ENCODE data around the gene MT3. TPM values are rescaled to one million over a fixed set of nuclear protein-coding genes. Genes with fewer than 3 reads are reported as not detected.
"Not testable (repeated sequence)": the region's sequence is repeated elsewhere in the genome, so short reads cannot be mapped to it uniquely, and the experiment has no call there.

Gene MT3
- total RNA-seq, 1 donor from 2014 or later, result not detected

DNA sequence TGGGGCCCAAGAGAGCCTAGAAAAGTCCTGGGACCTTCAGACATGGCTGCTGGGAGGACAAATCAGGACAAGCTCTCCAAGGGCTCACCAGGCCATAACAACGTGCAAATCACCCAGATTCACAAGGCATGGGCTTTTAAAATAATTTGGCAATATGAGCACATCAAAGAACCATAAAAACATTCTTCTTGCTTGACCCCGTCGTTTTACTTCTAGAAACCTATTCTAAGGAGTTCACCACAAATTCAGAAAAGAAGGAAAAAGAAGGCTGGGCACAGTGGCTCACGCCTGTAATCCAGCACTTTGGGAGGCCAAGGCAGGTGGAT, 12.1 kb upstream of the MT3 start:
- no peak for DNase-seq (ENCODE audit: low read depth in 2 of 2)

DNA sequence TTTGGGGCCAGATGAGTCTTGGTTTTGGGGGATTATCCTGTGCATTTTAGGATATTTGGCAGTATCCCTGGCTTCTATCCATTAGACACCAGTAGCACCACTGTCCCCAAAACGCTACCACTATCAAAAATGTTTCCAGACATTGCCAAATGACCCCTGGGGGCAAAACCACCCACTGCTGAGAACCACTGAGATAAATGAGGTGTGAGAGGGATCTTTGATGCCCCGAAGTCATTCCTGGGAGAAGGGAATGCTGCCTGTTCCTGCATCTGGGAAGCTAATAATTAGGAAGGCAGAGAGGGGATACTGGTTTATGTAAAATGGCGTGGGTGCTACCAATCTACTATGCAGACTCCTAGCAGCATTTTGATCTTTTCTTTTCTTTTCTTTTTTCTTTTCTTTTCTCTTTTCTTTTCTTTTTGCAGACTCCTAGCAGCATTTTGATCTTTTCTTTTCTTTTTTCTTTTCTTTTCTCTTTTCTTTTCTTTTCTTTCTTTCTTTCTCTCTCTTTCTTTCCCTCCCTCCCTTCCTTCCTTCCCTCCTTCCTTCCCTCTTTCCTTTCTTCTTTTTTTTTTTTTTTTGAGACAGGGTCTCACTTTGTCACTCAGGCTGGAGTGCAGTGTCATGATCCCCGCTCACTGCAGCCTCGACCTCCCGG, 8.8 kb upstream of the MT3 start:
- DNase-seq (ENCODE audit: low read depth in 2 of 2), result no peak

GRCh38 chr16:56582911-56583310, 6.4 kb upstream of the MT3 start:
- not testable (repeated sequence) for DNase-seq (ENCODE audit: low read depth in 2 of 2)

- DNase-seq (ENCODE audit: low read depth in 2 of 2), result no peak
Measured at GRCh38 chr16:56583351-56584168, 5.8 kb upstream of the MT3 start.

GRCh38 chr16:56584276-56584675, 5.1 kb upstream of the MT3 start:
- DNase-seq (ENCODE audit: low read depth in 2 of 2), result no peak

GRCh38 chr16:56588781-56589140, 567 bp upstream of the MT3 start:
- DNase-seq (ENCODE audit: low read depth in 2 of 2), result no peak

GRCh38 chr16:56591377-56592060, 2.2 kb downstream of the MT3 start:
- no peak for DNase-seq (ENCODE audit: low read depth in 2 of 2)

DNA sequence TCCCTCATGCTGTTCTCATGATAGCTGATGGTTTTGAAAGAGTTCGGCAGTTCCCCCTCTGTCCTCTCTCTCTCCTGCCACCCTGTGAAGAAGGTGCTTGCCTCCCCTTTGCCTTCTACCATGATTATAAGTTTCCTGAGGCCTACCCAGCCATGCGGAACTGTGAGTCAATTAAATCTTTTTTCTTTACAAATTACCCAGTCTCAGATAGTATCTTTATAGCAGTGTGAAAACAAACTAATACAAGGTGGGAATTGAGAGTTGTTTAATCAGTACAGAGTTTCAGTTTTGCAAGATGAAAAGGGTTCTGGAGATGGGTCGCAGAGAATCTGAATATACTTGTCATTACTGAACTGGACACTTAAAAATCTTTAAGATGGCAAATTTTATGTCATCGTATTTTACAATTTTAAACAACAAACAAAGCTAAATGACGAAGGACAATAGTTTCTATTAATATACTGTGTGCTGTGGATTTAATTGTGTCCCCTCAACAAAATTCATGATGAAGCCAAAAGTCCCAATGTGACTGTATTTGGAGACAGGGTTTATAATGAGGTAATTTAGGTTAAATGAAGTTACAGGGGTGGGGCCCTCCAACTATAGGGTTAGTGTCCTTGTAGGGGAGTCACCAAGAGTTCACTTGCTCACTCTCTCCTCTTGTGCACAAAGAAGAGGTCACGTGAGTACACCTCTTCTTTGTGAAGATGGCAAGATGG, 4.4 kb downstream of the MT3 start:
- DNase-seq (ENCODE audit: low read depth in 2 of 2), result no peak

- no peak for DNase-seq (ENCODE audit: low read depth in 2 of 2)
Measured at GRCh38 chr16:56594292-56594619, 4.9 kb downstream of the MT3 start.

- DNase-seq (ENCODE audit: low read depth in 2 of 2), result peak; percentile 61 to 65
Measured at GRCh38 chr16:56600398-56600999, 11.2 kb downstream of the MT3 start.

DNA sequence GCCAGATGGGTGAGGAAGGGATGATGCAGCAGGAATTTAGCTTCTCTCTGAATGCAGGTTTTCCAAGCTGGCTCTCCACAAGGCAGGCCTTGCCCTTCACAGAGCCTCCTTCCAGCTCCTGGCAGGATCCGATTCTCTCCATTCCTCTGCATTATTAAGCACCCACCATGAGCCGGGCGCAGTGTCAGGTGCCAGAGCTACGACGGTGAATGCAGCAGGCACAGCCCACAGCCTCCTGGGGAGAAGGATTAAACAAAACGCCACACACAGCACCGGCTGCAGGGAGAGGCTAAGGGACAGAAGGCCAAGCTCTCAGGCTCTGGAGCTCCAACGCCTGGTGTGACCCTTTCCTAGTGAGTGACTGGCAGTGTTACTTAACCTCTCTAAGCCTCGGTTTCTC, 12.0 kb downstream of the MT3 start:
- no peak for DNase-seq (ENCODE audit: low read depth in 2 of 2)

DNA sequence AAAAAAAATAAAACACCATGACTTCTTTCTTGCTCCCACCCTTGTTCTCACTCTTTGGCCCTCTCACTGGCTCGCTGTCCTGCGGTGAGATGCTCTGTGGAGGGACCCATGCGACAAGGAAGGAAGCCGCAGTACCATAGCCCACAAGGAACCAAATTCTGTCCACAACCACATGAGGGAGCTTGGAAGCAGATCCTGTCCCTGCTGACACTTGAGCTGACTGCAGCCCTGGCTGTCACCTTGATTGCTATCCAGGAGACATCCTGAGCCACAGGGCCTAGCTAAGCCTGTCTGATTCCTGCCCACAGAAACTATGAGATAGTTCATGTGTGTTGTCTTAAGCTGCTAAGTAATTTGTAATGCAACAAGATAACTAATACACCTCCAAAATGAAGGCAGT, 14.3 kb downstream of the MT3 start:
- peak; percentile 66 to 68 for DNase-seq (ENCODE audit: low read depth in 2 of 2)

- no peak for DNase-seq (ENCODE audit: low read depth in 2 of 2)
Measured at GRCh38 chr16:56604966-56605365, 15.6 kb downstream of the MT3 start.

GRCh38 chr16:56605475-56605874, 16.1 kb downstream of the MT3 start:
- no peak for DNase-seq (ENCODE audit: low read depth in 2 of 2)

GRCh38 chr16:56606071-56606475, 16.7 kb downstream of the MT3 start:
- DNase-seq (ENCODE audit: low read depth in 2 of 2), result peak; percentile 62 to 71

DNA sequence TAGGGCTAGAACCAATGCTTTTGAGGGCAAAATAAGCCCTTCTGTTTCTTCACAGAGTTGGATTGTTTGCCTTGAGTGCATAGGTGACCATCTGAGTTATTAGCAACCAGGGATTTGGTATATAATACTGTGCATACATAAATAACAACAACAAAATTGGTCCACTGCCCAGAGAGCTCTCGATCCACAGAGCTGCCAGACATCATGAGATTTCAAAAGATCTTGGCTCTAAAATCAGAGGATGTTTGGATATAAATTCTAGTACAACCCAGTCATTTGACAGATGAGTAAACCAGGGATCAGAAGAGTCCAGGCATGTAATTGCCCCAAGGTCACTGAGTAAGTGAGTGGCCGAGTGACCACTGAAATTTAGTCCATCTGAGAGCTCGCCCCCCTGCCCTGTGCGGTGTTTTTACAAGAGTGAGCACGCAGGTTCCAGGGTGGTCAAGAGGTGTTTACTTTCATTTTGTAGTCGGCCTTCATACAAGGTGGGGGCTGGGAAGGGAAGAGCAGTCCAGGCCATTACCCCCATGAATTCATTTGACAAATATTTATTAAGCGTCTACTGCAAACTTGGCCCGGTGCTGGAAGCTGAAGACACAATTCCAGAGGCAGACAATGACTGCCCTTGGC, 17.3 kb downstream of the MT3 start:
- peak in 1 of 2 donors; percentile 77 for DNase-seq (ENCODE audit: low read depth in 2 of 2)

DNA sequence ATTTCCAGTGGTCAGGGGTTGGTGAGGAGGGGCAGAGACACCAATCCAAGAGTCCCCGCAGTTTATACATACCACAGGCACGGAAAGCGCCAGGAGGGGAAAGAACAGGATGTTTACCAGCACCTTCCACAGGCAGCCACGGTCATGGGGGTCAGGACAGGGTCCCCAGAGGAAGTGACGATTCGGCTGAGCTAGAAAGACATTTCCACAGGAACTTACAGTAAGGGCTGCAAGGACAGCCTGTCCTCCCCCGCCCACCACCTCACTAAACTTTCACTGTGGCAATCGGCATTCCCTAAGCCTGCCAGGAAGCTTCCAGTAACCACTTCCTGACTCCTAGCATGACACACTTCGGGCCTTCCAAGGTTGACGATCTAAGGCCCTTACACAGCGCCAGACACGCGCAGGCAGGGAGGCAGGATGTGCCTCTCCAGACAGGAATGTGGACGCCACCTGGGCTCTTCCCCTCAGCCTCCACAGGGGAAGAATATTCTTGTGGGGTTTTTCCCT, 17.8 kb downstream of the MT3 start:
- DNase-seq (ENCODE audit: low read depth in 2 of 2), result peak; percentile 98 to 99

DNA sequence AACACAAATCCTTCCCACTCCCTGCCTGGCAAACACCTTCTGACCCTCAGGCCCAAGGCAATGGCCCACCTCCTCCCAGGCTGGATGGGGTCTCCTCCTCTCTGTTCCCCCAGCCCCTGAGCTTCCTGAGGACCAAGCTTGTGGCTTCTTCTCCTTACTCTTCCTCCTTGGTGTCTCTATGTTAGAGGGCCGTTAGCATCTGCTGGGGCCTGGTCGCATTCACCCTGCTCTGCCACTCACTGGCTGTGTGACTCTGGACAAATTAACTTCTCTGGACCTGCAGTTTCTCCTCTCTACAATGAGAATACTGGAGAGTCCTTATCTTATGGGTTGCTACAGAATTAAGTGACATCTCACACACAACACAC, 18.3 kb downstream of the MT3 start:
- DNase-seq (ENCODE audit: low read depth in 2 of 2), result no peak

DNA sequence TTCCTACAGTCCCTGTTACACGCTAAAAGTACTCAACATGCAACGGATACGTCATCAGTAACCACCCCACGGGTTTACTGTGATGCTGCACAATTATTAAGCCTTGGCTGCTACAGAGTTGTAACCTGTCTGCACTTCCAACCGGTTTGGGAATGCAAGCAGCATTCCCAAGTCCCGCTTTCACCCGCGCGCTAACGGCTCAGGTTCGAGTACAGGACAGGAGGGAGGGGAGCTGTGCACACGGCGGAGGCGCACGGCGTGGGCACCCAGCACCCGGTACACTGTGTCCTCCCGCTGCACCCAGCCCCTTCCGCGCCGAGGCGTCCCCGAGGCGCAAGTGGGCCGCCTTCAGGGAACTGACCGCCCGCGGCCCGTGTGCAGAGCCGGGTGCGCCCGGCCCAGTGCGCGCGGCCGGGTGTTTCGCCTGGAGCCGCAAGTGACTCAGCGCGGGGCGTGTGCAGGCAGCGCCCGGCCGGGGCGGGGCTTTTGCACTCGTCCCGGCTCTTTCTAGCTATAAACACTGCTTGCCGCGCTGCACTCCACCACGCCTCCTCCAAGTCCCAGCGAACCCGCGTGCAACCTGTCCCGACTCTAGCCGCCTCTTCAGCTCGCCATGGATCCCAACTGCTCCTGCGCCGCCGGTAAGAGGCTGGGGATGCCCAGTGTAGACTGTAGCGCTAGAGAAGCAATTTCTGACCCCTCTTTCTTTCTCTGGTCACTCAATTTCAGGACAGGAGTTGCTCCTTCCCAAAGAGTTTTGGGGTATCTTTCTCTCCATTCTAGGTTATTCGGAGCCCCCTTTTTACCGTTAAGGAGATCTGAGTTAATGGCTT, 18.9 kb downstream of the MT3 start, which contains the start of gene MT2A:
Gene MT2A, plus strand, starts transcription at position 542 of the 833 bp plus-strand sequence. Its CDS starts 72 bp downstream, at position 614.
- DNase-seq (ENCODE audit: low read depth in 2 of 2), result peak; percentile 96 to 99

GRCh38 chr16:56608876-56609462, 19.6 kb downstream of the MT3 start:
- no peak for DNase-seq (ENCODE audit: low read depth in 2 of 2)

Data from lung microvascular endothelial cell (primary cell).